HG03108 (cell line): Measurements from ENCODE around the gene CFAP57.

Experiments
- ATAC-seq: cut with Tn5 transposase; IDR thresholded peaks from one replicate; pipeline ENCODE4 v1.9.1; 2021; ENCODE audit warnings: moderate library complexity; ENCODE audit not compliant: unreplicated experiment

Gene CFAP57

GRCh38 chr1:43275826-43276620, 103.9 kb downstream of the CFAP57 start:
- no peak for ATAC-seq

- no peak for ATAC-seq
Observed at GRCh38 chr1:43276673-43277072, 104.5 kb downstream of the CFAP57 start.

GRCh38 chr1:43277116-43277876, 105.2 kb downstream of the CFAP57 start:
- no peak for ATAC-seq

- no peak for ATAC-seq
Observed at GRCh38 chr1:43279161-43279560, 107.0 kb downstream of the CFAP57 start.

DNA sequence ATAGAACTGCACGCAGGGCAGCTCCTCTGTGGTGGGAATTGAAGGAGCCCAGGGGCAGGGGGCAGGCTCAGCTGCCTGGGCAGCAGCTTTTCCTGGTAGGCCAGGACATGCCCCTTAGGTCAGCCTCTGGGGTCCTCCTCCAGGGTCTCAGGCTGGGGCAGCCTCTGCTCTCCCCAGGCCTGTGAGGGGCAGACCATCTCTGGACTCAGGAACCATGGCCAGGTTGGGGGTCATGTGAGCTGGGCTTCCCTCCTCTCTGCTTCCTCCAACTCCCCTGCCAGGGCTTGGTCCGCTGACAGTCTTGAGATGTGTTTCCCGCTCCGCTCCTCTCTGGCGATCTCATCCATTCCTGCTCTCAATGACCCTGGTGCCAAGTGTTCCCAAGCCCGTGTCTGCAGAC, 107.5 kb downstream of the CFAP57 start:
- no peak for ATAC-seq

DNA sequence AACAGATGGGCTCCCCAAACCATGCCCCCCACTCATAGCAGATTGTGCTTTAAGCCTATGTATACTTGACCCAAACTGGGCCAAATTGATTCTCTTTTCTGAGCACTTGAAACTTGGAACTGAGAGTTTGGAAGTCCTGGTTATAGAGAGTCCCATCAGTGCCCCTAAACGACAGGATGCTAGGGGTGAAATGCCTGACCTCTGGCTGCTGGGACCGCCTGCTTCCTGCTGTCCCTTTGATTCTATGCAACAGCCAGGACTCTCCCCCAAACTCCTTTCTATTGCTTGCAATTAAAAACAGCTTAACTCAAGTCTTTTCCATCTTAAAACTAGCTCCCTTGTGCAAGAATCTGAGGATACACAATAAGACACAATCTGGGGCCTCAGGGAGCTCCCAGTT, 108.6 kb downstream of the CFAP57 start:
- ATAC-seq, result no peak

- no peak for ATAC-seq
Observed at GRCh38 chr1:43282220-43283195, 110.4 kb downstream of the CFAP57 start.

- ATAC-seq, result no peak
Observed at GRCh38 chr1:43284065-43284464, 111.9 kb downstream of the CFAP57 start.

DNA sequence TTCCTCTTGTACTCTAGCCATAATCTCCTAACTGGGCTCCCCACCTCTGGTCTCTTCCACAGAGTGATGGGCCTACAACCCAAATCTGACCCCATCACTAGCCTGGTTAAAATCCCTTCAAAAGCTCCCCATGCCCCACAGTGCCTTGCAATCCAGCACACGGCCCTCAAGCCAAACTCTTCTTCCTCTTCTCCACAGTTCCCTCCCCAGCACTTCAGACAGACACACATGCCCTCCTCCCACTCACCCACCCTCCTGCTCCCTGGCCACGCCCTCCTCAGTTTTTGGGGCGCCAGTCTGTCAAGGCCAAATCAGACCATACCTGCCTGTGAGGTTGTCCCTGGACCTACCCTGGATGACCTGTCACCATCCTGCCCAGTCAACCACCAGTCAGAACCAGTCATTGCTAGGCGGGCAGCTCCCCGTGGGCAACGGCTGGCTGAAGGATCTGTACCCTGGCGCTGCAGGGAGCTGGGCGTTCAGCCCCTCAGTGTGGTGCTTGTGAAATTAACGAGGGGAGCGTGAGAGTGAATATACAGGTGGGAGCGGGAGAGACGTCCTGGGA, 112.5 kb downstream of the CFAP57 start:
- no peak for ATAC-seq

DNA sequence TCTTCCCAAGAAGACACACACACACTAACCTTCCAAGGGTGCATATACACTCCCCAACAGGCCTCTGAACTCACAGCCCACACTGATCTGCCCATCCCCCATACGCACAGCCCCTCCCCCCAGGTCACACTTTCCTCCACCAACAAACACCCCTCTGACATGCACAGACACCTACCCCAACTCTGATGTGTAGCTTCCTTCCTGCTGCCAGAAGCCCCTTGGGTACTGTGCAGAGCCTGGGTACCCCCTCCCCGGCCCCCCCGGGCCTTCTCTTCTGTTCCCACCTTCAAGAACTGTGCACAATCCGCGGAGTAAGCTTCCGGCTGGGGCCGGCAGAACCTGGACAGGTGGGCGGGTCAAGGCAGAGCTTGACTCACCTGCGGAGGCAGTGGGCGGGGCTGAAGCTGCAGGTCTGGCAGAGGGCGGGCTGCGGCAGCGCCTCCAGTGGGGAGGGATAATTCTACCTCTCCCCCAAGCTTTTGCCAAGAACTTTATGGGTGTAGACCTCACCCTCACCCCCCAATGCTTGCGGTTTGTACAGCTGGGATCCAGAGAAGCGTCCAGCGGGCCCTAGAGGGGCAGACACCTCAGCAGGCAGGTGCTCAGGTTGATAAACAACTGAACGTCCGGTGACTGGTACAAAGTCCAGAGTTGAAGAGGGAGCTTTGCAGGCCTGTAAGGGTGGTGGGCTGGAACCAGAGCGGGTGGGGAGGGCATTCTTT, 113.3 kb downstream of the CFAP57 start, which contains the start of gene C1orf210:
Gene C1orf210, minus strand, starts transcription at position 313 of the 722 bp plus-strand sequence. CDS start 2,311 bp downstream, outside the sequence.
- no peak for ATAC-seq

DNA sequence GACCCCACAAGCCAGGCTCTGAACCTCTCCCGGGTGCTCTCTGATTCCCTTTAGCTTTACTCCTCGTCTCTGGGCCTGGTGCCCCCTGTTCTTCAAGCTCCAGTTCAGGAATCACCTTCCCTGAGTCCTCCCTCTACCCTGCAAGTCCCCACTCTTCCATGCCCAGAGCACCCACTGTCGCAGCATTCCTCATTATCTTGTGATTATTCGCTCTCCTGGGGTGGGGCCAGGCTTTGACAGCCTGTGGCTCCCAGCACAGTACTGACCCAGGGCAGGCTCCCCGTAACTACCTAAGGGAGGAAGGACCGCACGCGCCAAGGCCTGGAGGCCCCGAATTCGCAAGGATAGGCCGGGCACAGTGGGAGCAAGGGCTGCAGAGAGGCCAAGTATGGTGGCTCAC, 114.0 kb downstream of the CFAP57 start:
- ATAC-seq, result no peak

DNA sequence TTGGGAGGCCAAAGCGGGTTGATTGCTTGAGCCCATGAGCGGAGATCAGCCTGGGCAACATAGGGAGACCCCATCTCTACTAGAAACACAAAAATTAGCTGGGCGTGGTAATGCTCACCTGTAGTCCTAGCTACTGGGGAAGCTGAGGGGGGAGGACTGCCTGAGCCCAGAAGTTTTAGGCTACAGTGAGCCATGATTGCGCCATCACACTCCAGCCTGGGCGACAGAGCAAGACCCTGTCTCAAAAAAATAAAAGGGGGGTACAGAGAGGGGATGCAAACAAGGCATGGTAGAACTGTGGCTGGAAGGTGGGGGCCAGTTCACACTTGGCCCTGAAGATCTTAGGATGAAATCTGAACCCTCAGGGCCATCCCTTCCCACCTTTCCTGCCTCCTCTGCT, 114.4 kb downstream of the CFAP57 start:
- no peak for ATAC-seq

DNA sequence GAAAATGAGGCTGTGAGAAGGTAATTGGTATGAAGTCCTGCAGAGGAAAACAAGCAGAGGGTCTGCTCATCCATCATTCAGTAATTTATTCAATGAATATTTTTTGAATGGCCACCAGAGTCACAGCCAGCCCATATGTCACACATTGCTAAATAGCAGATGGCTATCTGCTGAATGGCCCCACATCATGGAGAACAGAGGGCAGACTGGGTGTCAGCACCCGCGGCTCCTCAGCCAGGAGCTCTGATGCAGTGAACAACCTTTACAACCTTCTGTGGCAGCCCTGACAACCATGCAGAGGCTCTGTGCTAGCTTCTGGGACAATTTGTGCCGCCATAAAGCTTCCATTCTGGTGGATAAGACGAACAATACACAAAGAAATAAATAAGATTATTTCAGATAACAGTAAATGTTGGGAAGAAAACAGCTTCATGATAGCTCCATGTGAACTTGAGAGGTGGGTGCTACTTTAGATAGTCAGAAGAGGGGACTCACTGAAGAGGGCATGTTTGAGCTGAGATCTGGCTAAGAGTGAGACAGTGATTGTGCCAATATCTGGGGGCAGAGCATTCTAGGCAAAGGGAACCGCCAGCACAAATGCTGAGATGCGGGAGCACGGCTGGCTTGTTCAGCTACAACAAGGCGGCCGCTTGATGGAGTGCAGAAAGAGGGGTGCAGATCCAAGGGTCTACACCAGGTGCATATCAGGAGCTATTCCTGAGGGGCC, 116.1 kb downstream of the CFAP57 start:
- ATAC-seq, result no peak

DNA sequence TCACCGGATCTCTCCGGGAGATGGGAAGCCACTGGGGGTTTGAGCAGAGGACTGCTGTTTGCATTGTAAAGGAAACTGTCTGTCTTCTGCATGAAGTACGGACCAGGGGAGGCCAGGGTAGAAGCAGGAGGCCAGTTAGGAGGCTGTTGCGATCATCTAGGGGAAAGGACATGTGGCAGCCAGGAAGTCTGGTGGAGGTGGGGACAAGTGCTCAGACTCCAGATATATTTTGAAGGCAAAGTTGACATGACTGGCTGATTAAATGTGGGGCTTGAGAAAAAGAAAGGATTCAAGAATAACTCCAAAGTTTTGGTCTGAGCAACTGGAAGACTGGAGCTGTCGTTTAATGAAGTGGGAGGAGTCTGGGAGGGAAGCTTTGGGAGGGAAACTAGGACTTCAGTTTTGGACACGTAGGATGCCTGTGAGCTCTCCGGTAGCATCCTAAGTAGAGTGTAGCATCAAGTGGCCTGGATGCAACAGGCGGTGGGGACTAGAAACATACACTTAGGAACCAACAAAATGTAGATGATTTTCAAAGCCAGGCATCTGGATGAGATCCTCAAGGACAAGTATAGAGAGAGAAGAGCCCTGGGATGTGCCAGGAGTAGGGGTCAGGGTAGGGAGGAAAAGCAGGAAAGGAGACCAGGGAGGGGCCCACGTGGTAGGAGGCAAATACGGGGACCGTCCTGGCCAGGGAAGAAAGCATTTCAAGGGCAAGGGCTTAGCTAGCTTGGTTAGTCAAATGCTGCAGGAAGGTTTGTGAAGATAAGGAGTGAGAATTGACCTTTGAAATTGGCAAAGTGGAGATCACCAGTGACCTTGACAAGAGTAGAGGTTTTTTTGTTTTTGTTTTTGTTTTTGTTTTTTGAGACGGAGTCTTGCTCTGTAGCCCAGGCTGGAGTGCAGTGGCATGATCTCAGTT, 116.9 kb downstream of the CFAP57 start:
- no peak for ATAC-seq

DNA sequence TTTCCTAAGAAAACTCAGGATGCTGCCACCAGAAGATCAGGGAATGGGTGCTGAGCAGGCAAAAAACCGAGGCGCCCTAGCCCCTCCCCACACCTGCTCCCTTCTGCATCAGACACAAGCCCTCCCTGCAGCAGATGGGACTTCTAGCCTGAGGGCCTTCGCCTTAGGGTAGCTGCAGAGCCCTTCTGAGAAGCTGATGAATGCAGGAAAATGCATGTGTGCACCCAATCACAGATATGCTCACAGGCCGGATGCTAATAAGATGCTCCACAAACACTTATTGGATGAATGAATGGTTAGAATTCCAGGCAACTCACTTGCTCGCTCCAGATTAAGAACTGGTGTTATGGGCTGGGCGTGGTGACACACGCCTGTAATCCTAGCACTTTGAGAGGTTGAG, 120.1 kb downstream of the CFAP57 start:
- ATAC-seq, result no peak

GRCh38 chr1:43292679-43293078, 120.5 kb downstream of the CFAP57 start:
- no peak for ATAC-seq

DNA sequence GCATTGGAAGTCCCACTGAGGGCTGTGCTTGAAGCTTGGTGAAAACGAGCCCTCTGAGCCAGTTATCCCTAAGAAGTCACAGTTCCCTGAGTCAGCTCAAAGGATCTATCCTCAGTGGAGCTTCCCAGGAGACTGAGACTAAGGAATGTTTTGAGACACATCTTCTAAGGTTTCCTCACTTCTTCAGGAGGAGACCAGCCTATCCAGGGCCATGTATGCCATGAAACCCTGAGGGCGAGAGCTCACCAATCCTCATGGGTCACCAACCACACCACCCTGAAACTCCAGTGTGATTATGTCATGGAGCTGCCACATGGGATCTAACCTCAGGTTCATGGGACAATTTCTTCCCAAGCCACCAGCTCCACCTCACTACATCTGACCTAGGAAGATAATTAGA, 121.0 kb downstream of the CFAP57 start:
- ATAC-seq, result no peak
